ENCODE measurements around the gene SMIM43.

GRCh38 chr4:121764303-121764701, 662 bp downstream of the SMIM43 start:
- TF ChIP-seq USF2 (CRISPR knock-in tag; IDR thresholded peaks at IDR 0.05) (no peak), CTCF (IDR thresholded peaks at IDR 0.05) (no peak)
